Measurements from ENCODE around the gene NINJ2. TPM values are rescaled to one million over a fixed set of nuclear protein-coding genes. Genes with fewer than 3 reads are reported as not detected.

Gene NINJ2
- total and polyA plus RNA-seq, 2 experiments from 2014 or later, result 4.9 to 5.2 TPM

DNA sequence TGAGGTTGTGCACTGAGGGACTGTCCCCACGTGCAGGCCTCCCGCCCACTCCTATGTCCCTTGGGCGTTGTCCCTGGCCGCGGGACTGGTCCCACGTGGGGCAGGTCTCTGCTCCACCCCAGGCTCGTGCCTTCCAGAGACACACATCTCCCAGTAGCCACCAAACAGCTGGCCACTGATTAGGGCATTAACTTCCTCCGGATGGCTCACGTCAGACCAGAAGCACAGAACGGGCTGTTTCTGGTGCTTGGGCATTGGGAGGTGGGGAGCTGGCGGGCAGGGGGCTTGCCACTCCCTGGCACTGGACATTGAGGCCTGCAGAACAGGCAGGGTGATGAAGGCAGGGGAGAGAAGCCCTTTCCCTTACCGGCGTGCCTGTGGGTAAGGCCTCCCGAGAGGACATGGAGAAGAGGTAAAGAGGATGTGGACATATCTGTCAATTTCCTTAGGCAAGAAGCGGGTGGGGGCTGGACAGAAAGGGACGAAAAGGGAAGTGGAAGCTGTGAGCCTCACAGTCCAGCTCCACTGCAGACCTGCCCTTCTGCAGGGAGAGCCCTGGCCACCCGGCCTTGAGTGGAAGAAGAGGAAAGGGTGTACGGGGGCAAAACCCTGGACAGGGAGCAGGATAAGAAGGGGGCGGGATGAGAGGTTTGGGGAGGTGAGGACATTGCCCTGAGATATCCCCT is 101.2 kb downstream of the NINJ2 start:
- Histone ChIP-seq H3K27ac (no peak overlapping the region), H3K9me2 (ENCODE audit: insufficient read depth) (no peaks in the 10 kb centered on the region), H3K4me2 (ENCODE audit: unreplicated experiment) (no peak overlapping the region), H3K79me2 (ENCODE audit: insufficient read depth) (no peaks in the 10 kb centered on the region), H4K20me1 (ENCODE audit: insufficient read depth) (no peaks in the 10 kb centered on the region), H3F3A (ENCODE audit: insufficient read depth) (no peaks in the 10 kb centered on the region), H3K4me3 (no peak overlapping the region), H3K9ac (no peak overlapping the region), H3K9me3 (ENCODE audit: low read depth) (no peaks in the 10 kb centered on the region), H3K36me3 (ENCODE audit: low read depth) (no peaks in the 10 kb centered on the region), H2AFZ (no peak overlapping the region), H3K4me1 (ENCODE audit: insufficient read depth) (no peaks in the 10 kb centered on the region), H3K27me3 (replicated peaks; ENCODE audit: insufficient read depth) (peaks cover 10% of the 10 kb centered on the region; the same call in 1 of the 2 replicates)
- DNase-seq, result no peak
- in situ Hi-C loops (cut with MboI), result no loop called here
- WGBS, 2 experiments (ENCODE audit: low coverage in 1 of 2, low lambda C conversion rate in 2 of 2, missing lambda C conversion rate in 2 of 2), result 61 to 64% methylated on average over 19 of the region's 19 CpGs
- TF ChIP-seq EZH2phosphoT487 (IDR thresholded peaks at IDR 0.05; ENCODE audit: insufficient read depth, low read depth) (no peak), EZH2 (IDR thresholded peaks at IDR 0.05; ENCODE audit: insufficient read depth, poor library complexity, severe bottlenecking) (no peak)

DNA sequence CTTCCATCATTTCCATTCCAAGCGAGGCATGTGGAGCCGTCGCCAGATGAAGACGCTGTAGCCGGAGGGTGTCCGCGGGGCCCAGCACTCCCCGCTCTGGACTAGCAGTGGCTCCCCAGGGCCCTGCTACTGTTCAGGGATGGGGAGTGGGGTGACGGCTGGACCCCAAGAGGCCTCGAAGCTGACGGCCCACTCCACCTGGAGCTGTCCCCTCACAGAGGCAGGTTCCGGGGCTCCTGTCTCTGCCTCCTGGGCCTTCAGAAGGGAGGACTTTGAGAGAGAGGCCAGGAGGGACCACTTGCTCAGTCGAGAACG is 101.9 kb downstream of the NINJ2 start:
- no peaks in the 10 kb centered on the region for H3K4me1 ChIP-seq (ENCODE audit: insufficient read depth)
- H3F3A ChIP-seq (ENCODE audit: insufficient read depth), result no peaks in the 10 kb centered on the region
- peaks cover 10% of the 10 kb centered on the region; the same call in 1 of the 2 replicates for H3K27me3 ChIP-seq (replicated peaks; ENCODE audit: insufficient read depth)
- H3K27ac ChIP-seq, result no peak overlapping the region
- in situ Hi-C loops (cut with MboI), result no loop called here
- no peak overlapping the region for H2AFZ ChIP-seq
- TF ChIP-seq EZH2phosphoT487 (IDR thresholded peaks at IDR 0.05; ENCODE audit: insufficient read depth, low read depth) (no peak), EZH2 (IDR thresholded peaks at IDR 0.05; ENCODE audit: insufficient read depth, poor library complexity, severe bottlenecking) (no peak)
- H3K9ac ChIP-seq, result no peak overlapping the region
- no peaks in the 10 kb centered on the region for H4K20me1 ChIP-seq (ENCODE audit: insufficient read depth)
- H3K9me2 ChIP-seq (ENCODE audit: insufficient read depth), result no peaks in the 10 kb centered on the region
- DNase-seq, result no peak
- no peak overlapping the region for H3K4me3 ChIP-seq
- no peaks in the 10 kb centered on the region for H3K9me3 ChIP-seq (ENCODE audit: low read depth)
- H3K36me3 ChIP-seq (ENCODE audit: low read depth), result no peaks in the 10 kb centered on the region
- no peak overlapping the region for H3K4me2 ChIP-seq (ENCODE audit: unreplicated experiment)
- 80 to 81% methylated on average over 14 of the region's 14 CpGs for WGBS, 2 experiments (ENCODE audit: low coverage in 1 of 2, low lambda C conversion rate in 2 of 2, missing lambda C conversion rate in 2 of 2)
- H3K79me2 ChIP-seq (ENCODE audit: insufficient read depth), result no peaks in the 10 kb centered on the region

DNA sequence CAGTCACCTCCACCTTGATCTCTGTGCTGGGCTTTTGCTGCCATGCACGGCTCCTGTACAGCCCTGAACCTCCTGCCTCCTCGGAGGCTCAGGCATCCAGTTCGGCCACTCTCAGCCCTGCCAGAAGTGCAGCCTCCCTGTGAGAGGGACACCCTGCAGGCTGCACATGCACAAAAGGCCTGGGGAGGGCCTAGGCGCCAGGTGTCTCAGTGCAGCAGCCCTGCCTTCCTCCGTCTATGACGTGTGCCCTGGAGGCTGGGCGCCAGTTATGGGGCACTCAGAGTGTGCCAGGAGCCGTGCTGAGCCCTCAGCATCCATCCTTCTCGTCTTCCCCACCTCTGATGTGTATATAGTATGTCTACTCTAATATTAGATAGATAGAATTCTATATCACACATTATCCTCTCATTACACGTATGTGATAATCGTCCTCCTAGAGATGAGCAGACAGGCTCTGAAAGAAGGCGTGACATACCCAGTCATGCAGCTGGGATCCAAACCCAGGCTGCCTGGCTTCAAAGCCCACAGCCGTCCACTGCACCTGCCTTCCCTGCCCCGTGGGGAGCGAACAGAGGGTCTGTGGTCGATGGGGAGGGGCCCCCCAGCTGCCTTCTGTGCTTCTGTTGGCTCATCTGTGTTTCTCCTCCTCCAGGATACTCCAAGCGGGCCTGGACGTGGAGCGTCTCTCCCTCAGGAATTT is 102.4 kb downstream of the NINJ2 start:
- in situ Hi-C loops (cut with MboI), result no loop called here
- H3K36me3 ChIP-seq (ENCODE audit: low read depth), result no peaks in the 10 kb centered on the region
- no peak overlapping the region for H2AFZ ChIP-seq

DNA sequence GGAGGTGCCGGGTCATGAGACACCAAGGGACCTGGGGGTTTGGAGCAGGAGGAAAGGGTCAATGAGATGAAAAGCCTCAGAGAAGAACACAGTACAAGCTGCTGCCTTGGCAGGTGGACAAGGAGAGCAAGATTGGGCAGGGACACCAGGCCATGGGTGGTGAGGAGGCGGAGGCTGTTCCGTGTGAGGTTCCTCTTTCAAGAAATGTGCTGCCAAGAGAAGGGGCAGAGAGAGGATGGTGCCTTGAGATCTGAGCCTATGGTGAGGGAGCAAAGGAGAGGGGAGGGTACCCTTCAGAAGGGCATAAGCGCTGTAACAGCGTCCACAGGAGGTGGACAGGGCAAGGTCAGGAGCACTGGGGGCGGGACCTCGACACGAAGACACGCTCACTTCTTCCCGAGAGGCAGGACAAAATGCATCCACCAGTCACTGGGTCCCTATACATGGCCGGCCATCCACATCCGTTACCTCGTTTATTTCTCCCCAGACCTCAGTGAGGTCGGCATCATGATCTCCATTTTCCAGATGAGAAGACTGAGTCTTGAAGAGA is 103.3 kb downstream of the NINJ2 start:
- Histone ChIP-seq H3K4me3 (no peak overlapping the region), H3K27me3 (replicated peaks; ENCODE audit: insufficient read depth) (peaks cover 10% of the 10 kb centered on the region; the same call in 1 of the 2 replicates), H3K79me2 (ENCODE audit: insufficient read depth) (no peaks in the 10 kb centered on the region), H3K4me2 (ENCODE audit: unreplicated experiment) (no peak overlapping the region), H3K27ac (no peak overlapping the region), H3K9me3 (ENCODE audit: low read depth) (no peaks in the 10 kb centered on the region), H3K36me3 (ENCODE audit: low read depth) (no peaks in the 10 kb centered on the region), H2AFZ (no peak overlapping the region), H3K9me2 (ENCODE audit: insufficient read depth) (no peaks in the 10 kb centered on the region), H3K9ac (no peak overlapping the region), H3K4me1 (ENCODE audit: insufficient read depth) (no peaks in the 10 kb centered on the region), H4K20me1 (ENCODE audit: insufficient read depth) (no peaks in the 10 kb centered on the region), H3F3A (ENCODE audit: insufficient read depth) (no peaks in the 10 kb centered on the region)
- no peak for DNase-seq
- TF ChIP-seq EZH2 (IDR thresholded peaks at IDR 0.05; ENCODE audit: insufficient read depth, poor library complexity, severe bottlenecking) (no peak), EZH2phosphoT487 (IDR thresholded peaks at IDR 0.05; ENCODE audit: insufficient read depth, low read depth) (no peak)
- in situ Hi-C loops (cut with MboI), result no loop called here
- WGBS, 2 experiments (ENCODE audit: low coverage in 1 of 2, low lambda C conversion rate in 2 of 2, missing lambda C conversion rate in 2 of 2), result 56 to 64% methylated on average over 13 to 14 of the region's 14 CpGs

More for the DNA sequence above, 102.4 kb downstream of the NINJ2 start:
- no peak overlapping the region for H3K4me2 ChIP-seq (ENCODE audit: unreplicated experiment)
- DNase-seq, result no peak
- H3F3A ChIP-seq (ENCODE audit: insufficient read depth), result no peaks in the 10 kb centered on the region
- H3K4me1 ChIP-seq (ENCODE audit: insufficient read depth), result no peaks in the 10 kb centered on the region
- peaks cover 10% of the 10 kb centered on the region; the same call in 1 of the 2 replicates for H3K27me3 ChIP-seq (replicated peaks; ENCODE audit: insufficient read depth)
- no peak overlapping the region for H3K9ac ChIP-seq
- no peaks in the 10 kb centered on the region for H4K20me1 ChIP-seq (ENCODE audit: insufficient read depth)
- WGBS, 2 experiments (ENCODE audit: low coverage in 1 of 2, low lambda C conversion rate in 2 of 2, missing lambda C conversion rate in 2 of 2), result 65 to 68% methylated on average over 18 to 19 of the region's 19 CpGs
- TF ChIP-seq EZH2phosphoT487 (IDR thresholded peaks at IDR 0.05; ENCODE audit: insufficient read depth, low read depth) (no peak), EZH2 (IDR thresholded peaks at IDR 0.05; ENCODE audit: insufficient read depth, poor library complexity, severe bottlenecking) (no peak)
- no peak overlapping the region for H3K27ac ChIP-seq
- no peaks in the 10 kb centered on the region for H3K9me3 ChIP-seq (ENCODE audit: low read depth)
- no peaks in the 10 kb centered on the region for H3K79me2 ChIP-seq (ENCODE audit: insufficient read depth)
- no peak overlapping the region for H3K4me3 ChIP-seq
- H3K9me2 ChIP-seq (ENCODE audit: insufficient read depth), result no peaks in the 10 kb centered on the region

Measured in GM23248 (cell line).